ENCODE data around the gene IFT88.

IFT88 gene

DNA sequence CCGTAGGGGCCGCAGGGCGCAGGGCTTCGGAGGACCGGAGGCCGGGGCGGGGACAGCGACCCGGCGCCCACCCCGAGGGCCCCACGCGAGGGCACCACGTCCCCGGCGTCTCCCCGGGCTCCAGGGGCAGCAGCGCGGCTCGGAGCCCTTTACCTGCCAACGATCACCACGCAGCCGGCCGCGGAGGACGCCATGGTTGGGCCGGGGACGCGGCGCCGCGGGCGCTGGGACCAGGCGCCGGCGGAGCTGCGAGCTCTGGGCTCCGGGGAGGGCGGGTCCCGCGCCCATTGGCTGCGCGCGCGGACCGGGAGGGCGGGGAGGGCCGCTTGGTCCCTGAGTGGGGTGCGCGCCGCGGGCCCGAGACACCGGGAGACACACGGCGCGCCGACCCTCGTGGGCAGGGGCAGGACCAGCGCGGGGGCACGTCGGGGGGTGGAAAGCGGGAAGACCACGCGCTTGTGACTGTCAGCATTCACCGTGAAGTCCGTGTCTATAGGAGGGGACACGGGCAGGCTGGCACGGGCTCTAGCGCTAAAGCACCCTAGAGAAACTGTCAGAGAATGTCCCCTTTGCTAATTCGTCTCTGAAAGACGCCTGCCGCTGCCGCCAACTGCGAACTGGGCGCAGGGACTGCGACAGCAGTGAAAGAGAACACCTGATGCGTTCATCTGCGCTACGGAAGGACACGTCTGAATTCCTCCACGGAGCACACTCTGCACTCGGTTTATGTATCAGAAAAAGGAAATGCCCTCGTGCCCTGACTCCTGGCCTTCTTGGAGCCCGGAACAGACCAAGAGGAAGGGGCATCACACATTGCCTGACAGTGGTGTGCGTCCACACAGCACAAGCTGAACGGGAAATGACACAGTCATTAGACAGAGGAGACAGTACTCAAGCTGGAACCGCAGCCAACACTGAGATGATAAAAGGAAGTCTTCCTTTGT lies 41.1 kb upstream of the IFT88 start, which contains the start of gene CRYL1:
Gene CRYL1, minus strand, starts transcription at position 257 of the 944 bp plus-strand sequence. Its CDS starts 63 bp downstream, at position 194.
- TF ChIP-seq MYC (IDR thresholded peaks at IDR 0.05; ENCODE audit: low read depth, low read length), result peak; percentile 69; the same call in 1 of the 2 replicates
- TF ChIP-seq, protein P1, sequence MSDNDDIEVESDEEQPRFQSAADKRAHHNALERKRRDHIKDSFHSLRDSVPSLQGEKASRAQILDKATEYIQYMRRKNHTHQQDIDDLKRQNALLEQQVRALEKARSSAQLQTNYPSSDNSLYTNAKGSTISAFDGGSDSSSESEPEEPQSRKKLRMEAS (IDR thresholded peaks at IDR 0.05; ENCODE audit: low read depth, low read length), result peak; percentile 71
- TF ChIP-seq POLR2A (IDR thresholded peaks at IDR 0.05; ENCODE audit: extremely low read depth, insufficient read length), result peak; percentile 77
- TF ChIP-seq, protein P2, sequence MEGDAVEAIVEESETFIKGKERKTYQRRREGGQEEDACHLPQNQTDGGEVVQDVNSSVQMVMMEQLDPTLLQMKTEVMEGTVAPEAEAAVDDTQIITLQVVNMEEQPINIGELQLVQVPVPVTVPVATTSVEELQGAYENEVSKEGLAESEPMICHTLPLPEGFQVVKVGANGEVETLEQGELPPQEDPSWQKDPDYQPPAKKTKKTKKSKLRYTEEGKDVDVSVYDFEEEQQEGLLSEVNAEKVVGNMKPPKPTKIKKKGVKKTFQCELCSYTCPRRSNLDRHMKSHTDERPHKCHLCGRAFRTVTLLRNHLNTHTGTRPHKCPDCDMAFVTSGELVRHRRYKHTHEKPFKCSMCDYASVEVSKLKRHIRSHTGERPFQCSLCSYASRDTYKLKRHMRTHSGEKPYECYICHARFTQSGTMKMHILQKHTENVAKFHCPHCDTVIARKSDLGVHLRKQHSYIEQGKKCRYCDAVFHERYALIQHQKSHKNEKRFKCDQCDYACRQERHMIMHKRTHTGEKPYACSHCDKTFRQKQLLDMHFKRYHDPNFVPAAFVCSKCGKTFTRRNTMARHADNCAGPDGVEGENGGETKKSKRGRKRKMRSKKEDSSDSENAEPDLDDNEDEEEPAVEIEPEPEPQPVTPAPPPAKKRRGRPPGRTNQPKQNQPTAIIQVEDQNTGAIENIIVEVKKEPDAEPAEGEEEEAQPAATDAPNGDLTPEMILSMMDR (IDR thresholded peaks at IDR 0.05; ENCODE audit: low read depth, low read length), result no peak
- peak; percentile 89 for DNase-seq (ENCODE audit: low read depth)
- peak within 1 kb of the TSS; percentile 75 for H3K4me3 ChIP-seq (ENCODE audit: low read depth, low read length)

DNA sequence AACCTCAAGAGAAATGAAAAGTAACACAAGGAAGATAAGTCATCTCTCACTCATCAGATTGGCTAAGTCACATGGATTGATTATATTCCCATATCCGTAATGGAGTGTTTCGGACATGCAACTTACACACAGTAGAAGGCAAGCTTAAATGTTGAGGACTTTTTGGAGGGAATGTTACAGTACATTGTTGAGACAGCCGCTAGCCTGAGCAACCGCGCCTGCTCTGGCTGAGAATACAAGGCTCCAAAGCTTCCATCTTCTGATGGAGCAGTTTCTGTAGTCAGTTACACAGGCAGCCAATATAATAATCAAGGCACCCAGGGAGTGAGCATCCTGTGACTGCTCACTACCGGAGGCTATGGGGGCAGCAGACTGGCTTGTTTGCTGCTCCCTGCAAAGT lies 40.3 kb upstream of the IFT88 start:
- no peak for DNase-seq (ENCODE audit: low read depth)
- TF ChIP-seq MYC (IDR thresholded peaks at IDR 0.05; ENCODE audit: low read depth, low read length), result no peak
- TF ChIP-seq POLR2A (IDR thresholded peaks at IDR 0.05; ENCODE audit: extremely low read depth, insufficient read length), result no peak
- TF ChIP-seq, protein P1 (IDR thresholded peaks at IDR 0.05; ENCODE audit: low read depth, low read length), result no peak
- TF ChIP-seq, protein P2 (IDR thresholded peaks at IDR 0.05; ENCODE audit: low read depth, low read length), result no peak
- peak overlapping the region; percentile 75 for H3K4me3 ChIP-seq (ENCODE audit: low read depth, low read length)

DNA sequence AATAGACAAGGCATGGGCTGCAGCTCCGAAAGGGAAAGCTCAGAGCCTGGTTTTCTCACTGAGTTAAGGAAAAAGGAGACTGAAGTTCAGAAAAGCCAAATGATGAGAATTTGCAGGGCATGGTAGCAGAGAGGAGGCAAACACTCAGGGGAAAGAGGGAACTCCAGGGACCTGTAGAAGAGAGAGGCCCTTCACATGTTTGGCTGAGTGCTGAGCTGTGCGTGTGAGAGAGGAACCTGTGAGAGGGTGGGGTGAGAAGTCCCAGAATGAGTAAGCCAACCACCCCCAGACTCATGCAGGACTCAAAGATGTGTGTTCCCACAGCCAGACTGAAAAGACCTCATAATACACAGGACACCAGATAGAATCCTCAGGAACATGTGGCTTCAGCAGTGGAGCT lies 38.5 kb upstream of the IFT88 start:
- TF ChIP-seq, protein P1 (IDR thresholded peaks at IDR 0.05; ENCODE audit: low read depth, low read length), result no peak
- TF ChIP-seq POLR2A (IDR thresholded peaks at IDR 0.05; ENCODE audit: extremely low read depth, insufficient read length) (no peak), MYC (IDR thresholded peaks at IDR 0.05; ENCODE audit: low read depth, low read length) (no peak)
- TF ChIP-seq, protein P2 (IDR thresholded peaks at IDR 0.05; ENCODE audit: low read depth, low read length), result no peak
- DNase-seq (ENCODE audit: low read depth), result no peak
- no peak overlapping the region for H3K4me3 ChIP-seq (ENCODE audit: low read depth, low read length)

DNA sequence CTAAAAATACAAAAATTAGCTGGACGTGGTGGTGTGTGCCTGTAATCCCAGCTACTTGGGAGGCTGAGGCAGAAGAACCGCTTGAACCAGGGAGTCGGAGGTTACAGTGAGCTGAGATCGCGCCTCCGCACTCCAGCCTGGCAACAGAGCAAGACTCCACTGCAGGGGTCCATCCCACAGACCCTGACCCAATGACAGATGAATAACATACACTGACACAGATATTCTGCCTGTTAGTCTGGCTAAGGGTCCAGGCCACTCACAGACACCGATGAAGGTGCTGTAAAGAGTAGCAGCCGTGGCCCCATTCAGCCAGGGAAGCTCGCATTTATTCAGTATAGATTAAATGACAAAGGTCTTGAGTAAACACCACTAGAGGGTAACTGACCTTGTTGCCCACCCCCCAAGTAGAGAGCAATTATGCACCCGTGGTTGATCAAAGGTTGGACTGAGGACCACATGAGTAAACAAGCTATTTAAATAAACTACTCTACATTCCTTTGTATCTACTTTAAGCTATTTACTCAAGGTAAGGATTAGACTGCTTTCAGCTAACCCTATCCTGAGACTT lies 32.8 kb upstream of the IFT88 start:
- DNase-seq (ENCODE audit: low read depth), result no peak
- H3K4me3 ChIP-seq (ENCODE audit: low read depth, low read length), result no peak overlapping the region
- TF ChIP-seq, protein P1 (IDR thresholded peaks at IDR 0.05; ENCODE audit: low read depth, low read length), result no peak
- TF ChIP-seq, protein P2 (IDR thresholded peaks at IDR 0.05; ENCODE audit: low read depth, low read length), result no peak
- no peak for TF ChIP-seq POLR2A (IDR thresholded peaks at IDR 0.05; ENCODE audit: extremely low read depth, insufficient read length)
- no peak for TF ChIP-seq MYC (IDR thresholded peaks at IDR 0.05; ENCODE audit: low read depth, low read length)

DNA sequence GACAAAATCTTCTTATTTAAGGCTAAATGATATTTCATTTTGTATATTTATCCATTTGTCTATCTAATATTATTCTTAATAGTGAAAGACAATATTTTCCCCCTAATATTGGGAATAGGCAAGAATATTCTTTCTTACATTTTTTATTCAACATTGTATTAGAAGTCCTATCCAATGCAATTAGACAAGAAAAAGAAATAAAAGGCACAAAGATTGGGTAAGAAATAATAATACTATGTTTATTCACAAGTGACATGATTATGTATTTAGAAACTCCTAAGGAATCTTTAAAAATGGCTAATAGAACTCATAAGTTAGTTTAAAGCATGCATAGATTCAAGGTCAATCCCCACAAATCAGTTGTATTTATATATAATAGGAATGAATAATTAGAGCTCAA lies 30.0 kb upstream of the IFT88 start:
- H3K4me3 ChIP-seq (ENCODE audit: low read depth, low read length), result no peak overlapping the region
- DNase-seq (ENCODE audit: low read depth), result no peak
- TF ChIP-seq MYC (IDR thresholded peaks at IDR 0.05; ENCODE audit: low read depth, low read length) (no peak), POLR2A (IDR thresholded peaks at IDR 0.05; ENCODE audit: extremely low read depth, insufficient read length) (no peak)
- TF ChIP-seq, protein P1 (IDR thresholded peaks at IDR 0.05; ENCODE audit: low read depth, low read length), result no peak

All from NB4 (cell line).